ENCODE measurements around the gene FADS3. TPM values are rescaled to one million over a fixed set of nuclear protein-coding genes. Genes with fewer than 3 reads are reported as not detected.

The FADS3 gene
- total and polyA plus RNA-seq, 9 of the 15 experiments (the other 6 are each of a cell fraction or from before 2014, with no cell fraction given) = 0.97 to 148 (median 92.7) TPM

- TF ChIP-seq MAFF (IDR thresholded peaks at IDR 0.05; ENCODE audit: low read length) (no peak), ZKSCAN3 (CRISPR knock-in tag; IDR thresholded peaks at IDR 0.05) (no peak), DLX4 (CRISPR knock-in tag; IDR thresholded peaks at IDR 0.05) (no peak), MEIS2 (IDR thresholded peaks at IDR 0.05; ENCODE audit: partially characterized antibody) (peak; percentile 65), ZNF347 (CRISPR knock-in tag; IDR thresholded peaks at IDR 0.05; ENCODE audit: low read depth) (no peak), ZNF23 (CRISPR knock-in tag; IDR thresholded peaks at IDR 0.05) (no peak), CBX2 (IDR thresholded peaks at IDR 0.05; ENCODE audit: insufficient read depth, low read length, poor library complexity, severe bottlenecking) (no peak), SREBF1 (IDR thresholded peaks at IDR 0.05; ENCODE audit: borderline replicate concordance, low read depth, low read length) (peak; percentile 97), ZNF407 (IDR thresholded peaks at IDR 0.05; ENCODE audit: low read depth) (no peak), KLF10 (CRISPR knock-in tag; IDR thresholded peaks at IDR 0.05) (no peak), CC2D1A (IDR thresholded peaks at IDR 0.05) (peak; percentile 36; the same call in 1 of the 2 replicates), SMAD4 (CRISPR knock-in tag; conservative IDR thresholded peaks at IDR 0.05) (peak; percentile 91), VEZF1 (CRISPR knock-in tag; IDR thresholded peaks at IDR 0.05) (peak; percentile 97), SRSF1 (IDR thresholded peaks at IDR 0.05; ENCODE audit: low read depth, low read length) (no peak), CHD2 (IDR thresholded peaks at IDR 0.05; ENCODE audit: low read depth, low read length) (no peak), ELK3 (CRISPR knock-in tag; IDR thresholded peaks at IDR 0.05) (no peak)
Measured at GRCh38 chr11:61834278-61835048, 56.9 kb downstream of the FADS3 start (continued).

Measured in K562 (cell line).